DND-41 (cell line): ENCODE data around the gene EDAR.

Experiments used
- EZH2 ChIP-seq: IDR thresholded peaks from 3 replicates; pipeline ENCODE4 v1.6.1; 2012; ENCODE audit warnings: borderline replicate concordance, low read depth, mild to moderate bottlenecking, moderate library complexity, low read length, inconsistent platforms; ENCODE audit not compliant: severe bottlenecking
- TF ChIP-seq, protein P1 (sequence below): IDR thresholded peaks from 2 replicates; pipeline ENCODE4 v1.5.1; 2012; ENCODE audit warnings: borderline replicate concordance, low read length, moderate library complexity, mild to moderate bottlenecking; ENCODE audit not compliant: poor library complexity, severe bottlenecking; ENCODE audit errors: extremely low read depth

- TF ChIP-seq, protein P1, sequence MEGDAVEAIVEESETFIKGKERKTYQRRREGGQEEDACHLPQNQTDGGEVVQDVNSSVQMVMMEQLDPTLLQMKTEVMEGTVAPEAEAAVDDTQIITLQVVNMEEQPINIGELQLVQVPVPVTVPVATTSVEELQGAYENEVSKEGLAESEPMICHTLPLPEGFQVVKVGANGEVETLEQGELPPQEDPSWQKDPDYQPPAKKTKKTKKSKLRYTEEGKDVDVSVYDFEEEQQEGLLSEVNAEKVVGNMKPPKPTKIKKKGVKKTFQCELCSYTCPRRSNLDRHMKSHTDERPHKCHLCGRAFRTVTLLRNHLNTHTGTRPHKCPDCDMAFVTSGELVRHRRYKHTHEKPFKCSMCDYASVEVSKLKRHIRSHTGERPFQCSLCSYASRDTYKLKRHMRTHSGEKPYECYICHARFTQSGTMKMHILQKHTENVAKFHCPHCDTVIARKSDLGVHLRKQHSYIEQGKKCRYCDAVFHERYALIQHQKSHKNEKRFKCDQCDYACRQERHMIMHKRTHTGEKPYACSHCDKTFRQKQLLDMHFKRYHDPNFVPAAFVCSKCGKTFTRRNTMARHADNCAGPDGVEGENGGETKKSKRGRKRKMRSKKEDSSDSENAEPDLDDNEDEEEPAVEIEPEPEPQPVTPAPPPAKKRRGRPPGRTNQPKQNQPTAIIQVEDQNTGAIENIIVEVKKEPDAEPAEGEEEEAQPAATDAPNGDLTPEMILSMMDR: no peak
- TF ChIP-seq EZH2: no peak
Measured at GRCh38 chr2:108870069-108870644, 118.9 kb downstream of the EDAR start.
